Stimulated activated naive CD8-positive, alpha-beta T cell treated with anti-CD3 and anti-CD28 coated beads, Interleukin-15, Interleukin-2, amounts not matched to agents 100 ng/mL and 50 ng/mL, for 24 hours (primary cell): ENCODE measurements around the gene TRIM71.

ENCODE experiments used
- H3K27ac Mint-ChIP-seq: one replicate; pipeline ENCODE4 v1.8.0; 2021; ENCODE audit warnings: mild to moderate bottlenecking, mixed read lengths
- H3K27me3 Mint-ChIP-seq: one replicate; pipeline ENCODE4 v1.8.0; 2021; ENCODE audit warnings: mixed read lengths
- H3K36me3 Mint-ChIP-seq: one replicate; pipeline ENCODE4 v1.8.0; 2021; ENCODE audit warnings: low read depth, mixed read lengths
- H3K4me1 Mint-ChIP-seq: one replicate; pipeline ENCODE4 v1.8.0; 2021; ENCODE audit warnings: low read depth, mixed read lengths
- H3K4me3 Mint-ChIP-seq: one replicate; pipeline ENCODE4 v1.8.0; 2021; ENCODE audit warnings: mild to moderate bottlenecking, mixed read lengths
- H3K9me3 Mint-ChIP-seq: one replicate; pipeline ENCODE4 v1.8.0; 2021; ENCODE audit warnings: mixed read lengths

Gene TRIM71

GRCh38 chr3:32861681-32862080 is 43.9 kb downstream of the TRIM71 start:
- Mint-ChIP-seq H3K9me3 (no peaks in the 10 kb centered on the region), H3K27me3 (peaks cover 4% of the 10 kb centered on the region), H3K36me3 (no peaks in the 10 kb centered on the region), H3K4me1 (no peaks in the 10 kb centered on the region), H3K4me3 (no peak overlapping the region), H3K27ac (no peak overlapping the region)

GRCh38 chr3:32862247-32862935 is 44.6 kb downstream of the TRIM71 start:
- peaks cover 5% of the 10 kb centered on the region for H3K27me3 Mint-ChIP-seq
- no peak overlapping the region for H3K27ac Mint-ChIP-seq
- no peaks in the 10 kb centered on the region for H3K9me3 Mint-ChIP-seq
- no peak overlapping the region for H3K4me3 Mint-ChIP-seq
- no peaks in the 10 kb centered on the region for H3K4me1 Mint-ChIP-seq
- H3K36me3 Mint-ChIP-seq: no peaks in the 10 kb centered on the region

GRCh38 chr3:32862936-32863487 is 45.2 kb downstream of the TRIM71 start:
- no peaks in the 10 kb centered on the region for H3K4me1 Mint-ChIP-seq
- H3K27me3 Mint-ChIP-seq: peaks cover 5% of the 10 kb centered on the region
- no peak overlapping the region for H3K4me3 Mint-ChIP-seq
- no peak overlapping the region for H3K27ac Mint-ChIP-seq
- no peaks in the 10 kb centered on the region for H3K9me3 Mint-ChIP-seq
- H3K36me3 Mint-ChIP-seq: no peaks in the 10 kb centered on the region

GRCh38 chr3:32865383-32865782 is 47.6 kb downstream of the TRIM71 start:
- H3K4me3 Mint-ChIP-seq: no peak overlapping the region
- H3K9me3 Mint-ChIP-seq: no peaks in the 10 kb centered on the region
- peaks cover 5% of the 10 kb centered on the region for H3K27me3 Mint-ChIP-seq
- H3K36me3 Mint-ChIP-seq: no peaks in the 10 kb centered on the region
- H3K4me1 Mint-ChIP-seq: no peaks in the 10 kb centered on the region
- no peak overlapping the region for H3K27ac Mint-ChIP-seq

GRCh38 chr3:32866533-32866932 is 48.7 kb downstream of the TRIM71 start:
- H3K9me3 Mint-ChIP-seq: no peaks in the 10 kb centered on the region
- H3K27ac Mint-ChIP-seq: no peak overlapping the region
- no peak overlapping the region for H3K4me3 Mint-ChIP-seq
- no peaks in the 10 kb centered on the region for H3K36me3 Mint-ChIP-seq
- H3K4me1 Mint-ChIP-seq: no peaks in the 10 kb centered on the region
- peaks cover 5% of the 10 kb centered on the region for H3K27me3 Mint-ChIP-seq

GRCh38 chr3:32867954-32868353 is 50.2 kb downstream of the TRIM71 start:
- Mint-ChIP-seq H3K4me3 (no peak overlapping the region), H3K27ac (no peak overlapping the region)

GRCh38 chr3:32868719-32869512 is 51.1 kb downstream of the TRIM71 start:
- Mint-ChIP-seq H3K4me3 (no peak overlapping the region), H3K27me3 (peaks cover 5% of the 10 kb centered on the region), H3K27ac (no peak overlapping the region), H3K36me3 (no peaks in the 10 kb centered on the region), H3K9me3 (no peaks in the 10 kb centered on the region), H3K4me1 (no peaks in the 10 kb centered on the region)

More at GRCh38 chr3:32867954-32868353, 50.2 kb downstream of the TRIM71 start:
- Mint-ChIP-seq H3K9me3 (no peaks in the 10 kb centered on the region), H3K27me3 (peaks cover 5% of the 10 kb centered on the region), H3K36me3 (no peaks in the 10 kb centered on the region), H3K4me1 (no peaks in the 10 kb centered on the region)

- Mint-ChIP-seq H3K4me3 (no peak overlapping the region), H3K9me3 (no peaks in the 10 kb centered on the region), H3K4me1 (no peaks in the 10 kb centered on the region), H3K27ac (no peak overlapping the region), H3K36me3 (no peaks in the 10 kb centered on the region), H3K27me3 (peaks cover 5% of the 10 kb centered on the region)
Observed at GRCh38 chr3:32869513-32870047, 51.8 kb downstream of the TRIM71 start.

GRCh38 chr3:32870373-32871095 is 52.7 kb downstream of the TRIM71 start:
- no peaks in the 10 kb centered on the region for H3K9me3 Mint-ChIP-seq
- no peaks in the 10 kb centered on the region for H3K36me3 Mint-ChIP-seq
- peaks cover 5% of the 10 kb centered on the region for H3K27me3 Mint-ChIP-seq
- no peak overlapping the region for H3K4me3 Mint-ChIP-seq
- no peak overlapping the region for H3K27ac Mint-ChIP-seq
- H3K4me1 Mint-ChIP-seq: no peaks in the 10 kb centered on the region

GRCh38 chr3:32871273-32871672 is 53.5 kb downstream of the TRIM71 start:
- Mint-ChIP-seq H3K9me3 (no peaks in the 10 kb centered on the region), H3K4me3 (no peak overlapping the region), H3K4me1 (peaks cover 3% of the 10 kb centered on the region), H3K27ac (no peak overlapping the region), H3K36me3 (no peaks in the 10 kb centered on the region), H3K27me3 (peaks cover 5% of the 10 kb centered on the region)

- Mint-ChIP-seq H3K9me3 (no peaks in the 10 kb centered on the region), H3K27me3 (peaks cover 5% of the 10 kb centered on the region), H3K27ac (no peak overlapping the region), H3K4me3 (no peak overlapping the region), H3K4me1 (peaks cover 3% of the 10 kb centered on the region), H3K36me3 (no peaks in the 10 kb centered on the region)
Observed at GRCh38 chr3:32872487-32873382, 54.9 kb downstream of the TRIM71 start.

- no peak overlapping the region for H3K27ac Mint-ChIP-seq
- no peak overlapping the region for H3K4me3 Mint-ChIP-seq
- H3K36me3 Mint-ChIP-seq: no peaks in the 10 kb centered on the region
- H3K4me1 Mint-ChIP-seq: peaks cover 3% of the 10 kb centered on the region
- H3K27me3 Mint-ChIP-seq: peaks cover 9% of the 10 kb centered on the region
- no peaks in the 10 kb centered on the region for H3K9me3 Mint-ChIP-seq
Observed at GRCh38 chr3:32873531-32874130, 55.8 kb downstream of the TRIM71 start.

- Mint-ChIP-seq H3K4me3 (no peak overlapping the region), H3K4me1 (peaks cover 3% of the 10 kb centered on the region), H3K27me3 (peaks cover 21% of the 10 kb centered on the region), H3K27ac (no peak overlapping the region), H3K36me3 (no peaks in the 10 kb centered on the region), H3K9me3 (no peaks in the 10 kb centered on the region)
Observed at GRCh38 chr3:32876920-32877319, 59.1 kb downstream of the TRIM71 start.

- H3K4me1 Mint-ChIP-seq: peaks cover 5% of the 10 kb centered on the region
- no peak overlapping the region for H3K4me3 Mint-ChIP-seq
- H3K27me3 Mint-ChIP-seq: peaks cover 21% of the 10 kb centered on the region
- H3K36me3 Mint-ChIP-seq: no peaks in the 10 kb centered on the region
- no peaks in the 10 kb centered on the region for H3K9me3 Mint-ChIP-seq
- H3K27ac Mint-ChIP-seq: no peak overlapping the region
Observed at GRCh38 chr3:32877598-32877997, 59.8 kb downstream of the TRIM71 start.
